Stimulated activated naive CD4-positive, alpha-beta T cell treated with Interleukin-2 at 50 U/mL for 16 hours (primary cell): ENCODE data around the gene RNF115.
"Not testable (repeated sequence)": the region's sequence is repeated elsewhere in the genome, so short reads cannot be mapped to it uniquely, and the experiment has no call there.

Source experiments
- DNase-seq: peaks from one replicate; lab custom pipeline; 2025; lab: John Stamatoyannopoulos, UW

The RNF115 gene

GRCh38 chr1:145730467-145730866 lies 93.4 kb downstream of the RNF115 start:
- no peak for DNase-seq

- no peak for DNase-seq
Measured at GRCh38 chr1:145729666-145730436, 94.0 kb downstream of the RNF115 start.

- no peak for DNase-seq
Measured at GRCh38 chr1:145729196-145729595, 94.7 kb downstream of the RNF115 start.

- DNase-seq, result not testable (repeated sequence)
Measured at GRCh38 chr1:145726193-145726592, 97.7 kb downstream of the RNF115 start.

- DNase-seq, result peak; percentile 53
Measured at GRCh38 chr1:145720878-145721671, 102.8 kb downstream of the RNF115 start.

- DNase-seq, result no peak
Measured at GRCh38 chr1:145720556-145720877, 103.4 kb downstream of the RNF115 start.

- DNase-seq, result no peak
Measured at GRCh38 chr1:145719230-145720079, 104.4 kb downstream of the RNF115 start, which contains the start of gene CD160. CD160 (plus strand) TSS chr1:145719499; CDS start chr1:145728328, 8,829 bp downstream.

- not testable (repeated sequence) for DNase-seq
Measured at GRCh38 chr1:145718465-145718864, 105.4 kb downstream of the RNF115 start.

GRCh38 chr1:145717833-145718232 lies 106.1 kb downstream of the RNF115 start:
- DNase-seq, result no peak

- DNase-seq, result no peak
Measured at GRCh38 chr1:145716641-145717345, 107.1 kb downstream of the RNF115 start.

GRCh38 chr1:145714524-145715111 lies 109.3 kb downstream of the RNF115 start:
- DNase-seq, result no peak

- no peak for DNase-seq
Measured at GRCh38 chr1:145711213-145711651, 112.7 kb downstream of the RNF115 start.

- DNase-seq, result no peak
Measured at GRCh38 chr1:145710291-145711027, 113.4 kb downstream of the RNF115 start.

- DNase-seq, result no peak
Measured at GRCh38 chr1:145708063-145708462, 115.8 kb downstream of the RNF115 start.

- no peak for DNase-seq
Measured at GRCh38 chr1:145707183-145707867, 116.6 kb downstream of the RNF115 start, which contains the start of gene PDZK1. PDZK1 (minus strand) TSS chr1:145707368; CDS start chr1:145688021, 19,347 bp downstream.

- no peak for DNase-seq
Measured at GRCh38 chr1:145706086-145706664, 117.7 kb downstream of the RNF115 start.

- no peak for DNase-seq
Measured at GRCh38 chr1:145705622-145706021, 118.3 kb downstream of the RNF115 start.

GRCh38 chr1:145702826-145703225 lies 121.1 kb downstream of the RNF115 start:
- DNase-seq, result no peak

- no peak for DNase-seq
Measured at GRCh38 chr1:145702052-145702451, 121.8 kb downstream of the RNF115 start.
